Esophagus (tissue), 2 donors: Measurements from ENCODE around the gene COL21A1. TPM values are rescaled to one million over a fixed set of nuclear protein-coding genes. Genes with fewer than 3 reads are reported as not detected.
"Not testable (repeated sequence)": the region's sequence is repeated elsewhere in the genome, so short reads cannot be mapped to it uniquely, and the experiment has no call there.

Experiments
- H3K27ac ChIP-seq, 2 donors: one replicate each; pipeline ENCODE4 v1.5.1; 2013; ENCODE audit warnings: low read depth in 2 of 2, mild to moderate bottlenecking in 2 of 2, inconsistent platforms in 1 of 2, low read length in 1 of 2, moderate library complexity in 1 of 2
- H3K27me3 ChIP-seq, 2 donors: one replicate each; pipeline ENCODE4 v1.6.1; 2013; ENCODE audit warnings: low read length in 2 of 2, control low read depth in 1 of 2, mild to moderate bottlenecking in 1 of 2; ENCODE audit not compliant: insufficient read depth in 2 of 2, control insufficient read depth in 1 of 2
- H3K36me3 ChIP-seq, 2 donors: one replicate each; pipeline ENCODE4 v1.6.1; 2013; ENCODE audit warnings: low read length in 1 of 2; ENCODE audit not compliant: control insufficient read depth in 2 of 2, insufficient read depth in 2 of 2
- H3K4me1 ChIP-seq, 2 donors: one replicate each; pipeline ENCODE4 v1.6.1; 2013; ENCODE audit warnings: low read length in 1 of 2; ENCODE audit not compliant: control insufficient read depth in 2 of 2, insufficient read depth in 2 of 2
- H3K4me3 ChIP-seq, 2 donors: one replicate each; pipeline ENCODE4 v1.5.1; 2013; ENCODE audit warnings: low read length in 2 of 2, mild to moderate bottlenecking in 2 of 2, low read depth in 1 of 2, moderate library complexity in 1 of 2
- H3K9me3 ChIP-seq, 2 donors: one replicate each; pipeline ENCODE4 v1.6.1; 2013; ENCODE audit warnings: mild to moderate bottlenecking in 2 of 2, low read depth in 1 of 2, low read length in 1 of 2, moderate library complexity in 1 of 2; ENCODE audit not compliant: control insufficient read depth in 2 of 2, insufficient read depth in 1 of 2
- WGBS, 2 donors: extraction: QIAGEN DNeasy Blood & Tissue Kit; methylation state at CpG; one replicate each; pipeline ENCODE4 v1.1.7; 2013; 5-methylcytosine and 5-hydroxymethylcytosine counted together
- polyA plus RNA-seq, 2 donors: library from polyadenylated mRNA; stranded (reverse); fragments of 200-250 nt; gene quantifications; one replicate each; pipeline ENCODE4 v1.2.3, GENCODE V29; 2013
- donor health status: healthy with polysubstance abuse.
- donor health status: Bipolar disorder and iron deficiency.

Gene COL21A1
- polyA plus RNA-seq, 2 donors = 1.5 to 1.6 TPM

GRCh38 chr6:56021943-56022342 is 225.4 kb downstream of the COL21A1 start:
- 66 to 69% methylated on average over 2 of the region's 2 CpGs for WGBS, 2 donors
- Histone ChIP-seq H3K4me3 (no peak overlapping the region), H3K4me1 (no peaks in the 10 kb centered on the region), H3K36me3 (no peaks in the 10 kb centered on the region), H3K9me3 (no peaks in the 10 kb centered on the region), H3K27ac (no peak overlapping the region), H3K27me3 (no peaks in the 10 kb centered on the region)

GRCh38 chr6:56019973-56020372 is 227.4 kb downstream of the COL21A1 start:
- Histone ChIP-seq H3K27me3 (no peaks in the 10 kb centered on the region), H3K4me3 (no peak overlapping the region), H3K9me3 (no peaks in the 10 kb centered on the region), H3K4me1 (no peaks in the 10 kb centered on the region), H3K27ac (no peak overlapping the region), H3K36me3 (no peaks in the 10 kb centered on the region)
- WGBS, 2 donors = 68 to 79% methylated on average over 1 of the region's 1 CpG

GRCh38 chr6:56017198-56017597 is 230.2 kb downstream of the COL21A1 start:
- no peak overlapping the region for H3K27ac ChIP-seq
- H3K4me1 ChIP-seq = no peaks in the 10 kb centered on the region
- 59 to 65% methylated on average over 2 of the region's 2 CpGs for WGBS, 2 donors
- H3K27me3 ChIP-seq = no peaks in the 10 kb centered on the region
- H3K4me3 ChIP-seq = no peak overlapping the region
- H3K9me3 ChIP-seq = no peaks in the 10 kb centered on the region
- no peaks in the 10 kb centered on the region for H3K36me3 ChIP-seq

- not testable (repeated sequence) for H3K4me1 ChIP-seq, H3K4me3 ChIP-seq, H3K27me3 ChIP-seq, H3K9me3 ChIP-seq, H3K36me3 ChIP-seq, H3K27ac ChIP-seq
- 88 to 90% methylated on average over 10 of the region's 10 CpGs for whole genome bisulfite sequencing, 2 donors
These were observed 233.3 kb downstream of the COL21A1 start for GRCh38 chr6:56014039-56014438.

GRCh38 chr6:56009636-56010035 is 237.7 kb downstream of the COL21A1 start:
- Histone ChIP-seq H3K4me1 (no peaks in the 10 kb centered on the region), H3K27ac (no peak overlapping the region), H3K36me3 (no peaks in the 10 kb centered on the region), H3K27me3 (no peaks in the 10 kb centered on the region), H3K9me3 (no peaks in the 10 kb centered on the region), H3K4me3 (no peak overlapping the region)
- WGBS, 2 donors = 71 to 74% methylated on average over 2 of the region's 2 CpGs
